ENCODE data around the gene NNAT.
"Not testable (repeated sequence)": the region's sequence is repeated elsewhere in the genome, so short reads cannot be mapped to it uniquely, and the experiment has no call there.

The NNAT gene

DNA sequence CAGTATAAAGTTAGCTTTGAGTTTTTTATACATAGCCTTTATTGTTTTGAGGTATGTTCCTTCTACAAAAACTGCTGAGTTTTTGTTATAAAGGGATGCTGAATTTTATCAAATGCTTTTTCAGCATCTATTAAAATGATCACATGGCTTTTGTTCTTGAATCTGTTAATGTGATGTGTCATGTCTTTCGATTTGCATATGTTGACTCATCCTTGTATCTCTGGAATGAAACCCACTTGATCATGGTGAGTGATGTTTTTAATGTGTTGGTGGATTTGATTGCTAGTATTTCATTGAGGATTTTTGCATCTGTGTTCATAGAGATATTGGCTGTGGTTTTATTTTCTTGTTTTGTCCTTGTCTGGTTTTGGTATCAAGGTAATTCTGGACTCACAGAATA lies 31.4 kb downstream of the NNAT start:
- Histone ChIP-seq H3K4me1 (ENCODE audit: insufficient read depth, poor library complexity, severe bottlenecking) (no peaks in the 10 kb centered on the region), H3K27me3 (ENCODE audit: insufficient read depth, poor library complexity, severe bottlenecking) (no peaks in the 10 kb centered on the region), H3K4me3 (ENCODE audit: severe bottlenecking) (no peak overlapping the region), H3K36me3 (ENCODE audit: low read depth) (no peaks in the 10 kb centered on the region), H3K27ac (ENCODE audit: poor library complexity, severe bottlenecking) (no peak overlapping the region), H3K9me3 (ENCODE audit: severe bottlenecking) (no peaks in the 10 kb centered on the region)
- ATAC-seq (ENCODE audit: low read depth) = peak; percentile 82
- no peak for DNase-seq (ENCODE audit: low spot score)
- TF ChIP-seq CTCF (IDR thresholded peaks at IDR 0.05; ENCODE audit: poor library complexity, severe bottlenecking) = no peak

GRCh38 chr20:37554721-37555298 lies 33.8 kb downstream of the NNAT start:
- H3K27me3 ChIP-seq (ENCODE audit: insufficient read depth, poor library complexity, severe bottlenecking); H3K4me1 ChIP-seq (ENCODE audit: insufficient read depth, poor library complexity, severe bottlenecking); H3K36me3 ChIP-seq (ENCODE audit: low read depth); H3K27ac ChIP-seq (ENCODE audit: poor library complexity, severe bottlenecking); H3K9me3 ChIP-seq (ENCODE audit: severe bottlenecking); ATAC-seq (ENCODE audit: low read depth); H3K4me3 ChIP-seq (ENCODE audit: severe bottlenecking); DNase-seq (ENCODE audit: low spot score): not testable (repeated sequence)

DNA sequence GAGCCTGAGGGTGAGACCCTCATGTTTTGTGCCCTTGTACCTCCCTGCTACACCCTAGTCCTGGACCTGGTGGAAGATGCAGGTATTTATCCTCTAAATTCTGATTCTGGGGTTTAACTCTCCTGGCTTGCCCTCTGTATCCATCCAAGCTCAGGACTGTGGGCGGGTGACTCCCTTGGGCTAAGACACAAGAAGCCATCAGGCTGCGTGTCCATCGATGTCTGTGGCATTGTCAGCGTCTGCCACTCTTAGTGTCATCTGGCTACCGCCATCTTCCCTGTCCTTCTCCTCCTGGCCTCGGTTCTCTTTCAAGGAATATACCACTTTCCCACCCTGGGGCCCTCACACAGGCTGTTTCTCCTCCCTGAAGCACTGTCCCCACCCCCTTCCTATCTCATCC lies 35.5 kb downstream of the NNAT start:
- ATAC-seq (ENCODE audit: low read depth) = no peak

GRCh38 chr20:37558306-37558705 lies 37.3 kb downstream of the NNAT start:
- H3K27me3 ChIP-seq (ENCODE audit: insufficient read depth, poor library complexity, severe bottlenecking) = no peaks in the 10 kb centered on the region
- no peaks in the 10 kb centered on the region for H3K36me3 ChIP-seq (ENCODE audit: low read depth)
- no peaks in the 10 kb centered on the region for H3K9me3 ChIP-seq (ENCODE audit: severe bottlenecking)
- no peaks in the 10 kb centered on the region for H3K4me1 ChIP-seq (ENCODE audit: insufficient read depth, poor library complexity, severe bottlenecking)
- DNase-seq (ENCODE audit: low spot score) = peak; percentile 77
- H3K4me3 ChIP-seq (ENCODE audit: severe bottlenecking) = no peak overlapping the region
- no peak for ATAC-seq (ENCODE audit: low read depth)
- TF ChIP-seq CTCF (IDR thresholded peaks at IDR 0.05; ENCODE audit: poor library complexity, severe bottlenecking) = no peak
- H3K27ac ChIP-seq (ENCODE audit: poor library complexity, severe bottlenecking) = no peak overlapping the region

More for the DNA sequence above, 35.5 kb downstream of the NNAT start:
- peak; percentile 58 for DNase-seq (ENCODE audit: low spot score)
- Histone ChIP-seq H3K4me3 (ENCODE audit: severe bottlenecking) (no peak overlapping the region), H3K9me3 (ENCODE audit: severe bottlenecking) (no peaks in the 10 kb centered on the region), H3K27me3 (ENCODE audit: insufficient read depth, poor library complexity, severe bottlenecking) (no peaks in the 10 kb centered on the region), H3K36me3 (ENCODE audit: low read depth) (no peaks in the 10 kb centered on the region), H3K27ac (ENCODE audit: poor library complexity, severe bottlenecking) (no peak overlapping the region), H3K4me1 (ENCODE audit: insufficient read depth, poor library complexity, severe bottlenecking) (no peaks in the 10 kb centered on the region)
- TF ChIP-seq CTCF (IDR thresholded peaks at IDR 0.05; ENCODE audit: poor library complexity, severe bottlenecking) = no peak

- 0 out of 3 replicates have a peak, but pooled peaks have one; percentile 8 for ATAC-seq (ENCODE audit: low read depth)
- TF ChIP-seq CTCF (IDR thresholded peaks at IDR 0.05; ENCODE audit: poor library complexity, severe bottlenecking) = no peak
- peak; percentile 68 for DNase-seq (ENCODE audit: low spot score)
- Histone ChIP-seq H3K9me3 (ENCODE audit: severe bottlenecking) (no peaks in the 10 kb centered on the region), H3K36me3 (ENCODE audit: low read depth) (no peaks in the 10 kb centered on the region), H3K4me1 (ENCODE audit: insufficient read depth, poor library complexity, severe bottlenecking) (no peaks in the 10 kb centered on the region), H3K27me3 (ENCODE audit: insufficient read depth, poor library complexity, severe bottlenecking) (peaks cover 4% of the 10 kb centered on the region), H3K4me3 (ENCODE audit: severe bottlenecking) (no peak overlapping the region), H3K27ac (ENCODE audit: poor library complexity, severe bottlenecking) (no peak overlapping the region)
These were observed 37.7 kb downstream of the NNAT start for GRCh38 chr20:37558779-37559178.

All from RWPE2 (cell line).